ENCODE results near the gene KSR2.

The KSR2 gene

DNA sequence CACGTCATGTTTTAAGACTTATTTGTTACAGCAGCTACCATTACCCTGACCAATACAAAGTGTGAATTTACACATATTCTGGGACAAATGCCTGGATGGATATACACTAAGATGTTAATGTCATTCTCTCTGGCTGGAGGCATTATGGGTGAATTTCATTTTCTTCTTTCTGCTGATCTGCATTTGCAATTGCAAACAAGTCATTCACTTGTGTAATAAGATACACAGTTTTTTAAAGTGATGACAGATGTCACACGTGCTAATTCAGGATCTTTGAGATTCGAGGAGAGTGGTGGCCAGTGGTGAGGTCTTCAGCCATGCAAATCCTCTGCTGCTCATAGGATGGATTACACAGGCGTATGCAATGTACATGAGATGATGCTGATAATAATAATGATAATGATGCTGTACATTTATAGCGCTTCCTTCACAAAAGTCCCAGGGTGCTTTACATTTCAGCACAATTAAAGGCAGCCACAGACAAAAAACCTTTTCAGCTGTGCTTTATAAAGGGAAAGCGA, 451.5 kb downstream of the KSR2 start:
- DNase-seq = no peak

DNA sequence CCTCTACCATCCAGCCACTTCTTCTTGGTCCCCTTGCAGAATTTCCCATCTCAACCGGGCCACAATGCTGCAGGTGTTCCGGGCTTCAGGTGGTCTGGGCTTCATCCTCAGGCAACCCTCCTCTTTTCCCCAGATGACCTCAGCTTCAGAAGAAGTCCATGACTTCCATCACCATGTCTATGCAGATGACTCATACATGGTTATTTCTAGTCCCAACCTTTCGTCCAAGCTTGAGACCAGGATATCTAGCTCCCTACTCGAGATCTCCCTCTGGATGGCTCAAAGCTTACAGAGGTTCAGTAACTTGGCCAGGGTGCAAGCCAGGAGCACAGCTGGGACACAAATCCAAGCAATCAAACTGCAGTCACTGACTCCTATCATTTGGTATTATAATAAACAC, 452.8 kb downstream of the KSR2 start:
- DNase-seq = no peak

DNA sequence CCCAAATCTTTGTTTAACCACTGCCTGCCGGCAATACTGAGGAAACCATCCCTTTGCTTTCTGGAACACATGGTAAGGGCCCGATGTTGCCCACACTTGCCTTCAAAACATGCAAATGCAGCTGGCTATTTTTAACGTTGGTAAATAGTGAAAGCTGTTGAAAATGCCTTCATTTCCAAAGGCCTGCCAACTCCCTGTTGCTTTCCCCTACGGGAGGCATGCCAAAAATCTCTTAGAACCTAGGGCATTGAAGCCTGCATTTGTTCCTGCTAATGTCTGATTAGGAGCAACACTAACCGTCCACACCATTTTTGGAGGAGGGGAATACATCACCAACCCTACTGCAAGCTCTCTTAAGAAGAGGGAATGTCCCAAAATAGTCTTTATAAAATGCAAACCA, 454.8 kb downstream of the KSR2 start:
- DNase-seq = no peak

DNA sequence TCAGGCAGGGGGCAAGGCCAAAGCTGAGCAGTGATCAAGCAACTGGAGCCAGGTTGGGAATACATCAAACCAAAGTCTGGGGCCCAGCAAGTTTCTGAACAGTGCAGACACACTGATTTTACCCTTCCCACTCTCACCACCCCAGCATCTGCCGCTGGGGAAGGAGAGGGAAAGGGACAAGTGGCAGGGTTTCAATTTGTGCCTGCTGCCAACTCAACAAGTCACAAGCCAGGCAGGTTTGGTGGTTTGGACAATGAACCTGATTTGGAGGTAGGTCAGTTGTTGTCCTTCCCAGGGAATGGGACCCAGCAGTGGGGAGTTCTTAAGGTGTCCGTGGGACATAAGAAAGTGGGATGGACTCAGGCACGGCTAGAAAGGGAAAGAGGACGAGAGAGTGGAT, 455.4 kb downstream of the KSR2 start:
- no peak for DNase-seq

DNA sequence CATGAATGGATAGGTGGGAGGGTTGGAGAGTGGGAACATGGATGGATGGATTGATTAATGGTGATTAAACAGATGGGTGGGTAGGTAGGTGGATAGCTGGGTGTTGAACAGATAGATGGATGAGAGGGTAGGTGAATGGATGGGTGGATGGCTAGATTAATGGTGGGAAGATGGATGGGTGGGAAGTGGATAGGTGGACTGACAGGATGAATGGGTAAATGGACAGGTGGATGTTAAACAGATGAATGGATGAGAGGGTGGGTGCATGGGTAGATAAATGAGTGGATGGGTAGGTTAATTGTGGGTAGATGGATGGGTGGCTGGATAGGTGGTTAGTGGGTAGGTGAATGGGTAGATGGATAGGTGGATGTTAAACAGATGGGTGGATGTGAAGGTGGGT, 460.3 kb downstream of the KSR2 start:
- no peak for DNase-seq

DNA sequence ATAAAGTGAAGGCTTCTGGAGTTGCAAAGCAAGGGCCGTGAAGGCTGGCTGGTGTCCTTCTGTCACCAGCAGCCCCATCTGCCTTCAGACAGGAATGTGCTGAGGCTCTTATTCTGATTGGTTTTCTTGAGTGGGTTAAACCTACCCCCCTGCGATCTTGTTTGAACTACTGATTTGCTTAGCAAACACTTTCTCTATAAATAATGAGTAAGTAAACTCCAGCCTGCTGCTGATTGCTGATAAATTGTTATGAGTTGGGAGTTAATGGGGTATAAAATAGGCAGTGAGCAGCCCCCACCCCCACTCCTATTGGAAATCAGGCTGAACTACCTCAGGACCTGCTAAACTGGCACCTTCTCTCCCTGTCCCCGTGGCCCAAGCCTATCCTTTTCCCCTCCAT, 461.2 kb downstream of the KSR2 start:
- no peak for DNase-seq

DNA sequence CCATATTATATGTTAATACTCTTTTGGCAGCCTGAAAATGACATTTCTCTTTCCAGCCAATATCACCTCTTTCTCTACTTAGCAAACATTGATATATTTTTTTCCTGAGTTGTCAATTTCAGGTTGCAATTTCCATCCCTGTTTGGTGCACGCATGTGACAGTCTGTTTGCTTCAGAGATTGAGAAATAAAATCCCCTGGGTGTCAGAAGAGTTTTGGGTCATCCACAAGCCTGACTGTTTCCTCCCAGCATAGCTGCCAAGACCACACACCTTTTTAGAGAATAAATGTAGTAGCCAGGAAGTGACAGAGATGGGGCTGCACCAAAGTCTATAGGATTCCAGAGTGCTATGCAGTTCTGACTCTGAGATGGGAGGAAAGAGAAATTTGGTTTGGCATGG, 462.5 kb downstream of the KSR2 start:
- no peak for DNase-seq

DNA sequence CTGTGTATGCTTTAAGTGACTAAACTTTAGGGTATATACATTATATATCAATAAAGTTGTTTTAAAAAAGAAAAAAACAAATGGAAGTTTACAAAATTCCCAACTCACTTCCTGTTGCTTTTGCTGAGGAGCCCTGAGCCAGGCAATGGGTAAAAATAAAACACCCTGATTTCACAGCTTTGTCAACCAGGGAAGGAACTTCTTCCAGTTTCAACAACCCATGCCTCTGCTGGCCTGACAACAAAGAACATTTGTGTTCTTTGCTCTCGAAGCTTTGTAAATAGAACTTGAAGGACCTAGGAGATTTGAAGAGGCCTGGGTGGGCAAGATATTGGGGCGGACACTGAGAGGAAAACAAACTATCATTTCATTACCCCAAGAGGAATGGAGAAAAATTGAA, 466.2 kb downstream of the KSR2 start:
- no peak for DNase-seq

DNA sequence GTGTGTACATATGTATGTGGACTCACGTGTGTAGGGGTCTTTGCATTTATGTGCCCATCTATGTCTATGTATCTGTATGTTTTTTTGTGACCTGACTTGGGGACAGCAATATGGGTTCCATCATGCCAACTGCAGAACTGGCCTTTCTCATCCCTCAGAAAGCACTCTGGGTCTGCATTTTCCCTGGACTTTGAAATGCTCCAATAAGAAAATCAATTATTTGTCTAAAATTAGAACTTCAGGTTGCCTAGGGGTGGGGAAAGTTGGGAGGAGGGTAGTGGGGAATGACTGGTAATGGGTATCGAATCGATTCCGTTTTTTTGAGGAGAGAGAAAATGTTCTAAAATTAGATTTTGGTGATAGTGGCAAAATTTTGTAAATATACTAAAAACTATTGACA, 466.6 kb downstream of the KSR2 start:
- no peak for DNase-seq

DNA sequence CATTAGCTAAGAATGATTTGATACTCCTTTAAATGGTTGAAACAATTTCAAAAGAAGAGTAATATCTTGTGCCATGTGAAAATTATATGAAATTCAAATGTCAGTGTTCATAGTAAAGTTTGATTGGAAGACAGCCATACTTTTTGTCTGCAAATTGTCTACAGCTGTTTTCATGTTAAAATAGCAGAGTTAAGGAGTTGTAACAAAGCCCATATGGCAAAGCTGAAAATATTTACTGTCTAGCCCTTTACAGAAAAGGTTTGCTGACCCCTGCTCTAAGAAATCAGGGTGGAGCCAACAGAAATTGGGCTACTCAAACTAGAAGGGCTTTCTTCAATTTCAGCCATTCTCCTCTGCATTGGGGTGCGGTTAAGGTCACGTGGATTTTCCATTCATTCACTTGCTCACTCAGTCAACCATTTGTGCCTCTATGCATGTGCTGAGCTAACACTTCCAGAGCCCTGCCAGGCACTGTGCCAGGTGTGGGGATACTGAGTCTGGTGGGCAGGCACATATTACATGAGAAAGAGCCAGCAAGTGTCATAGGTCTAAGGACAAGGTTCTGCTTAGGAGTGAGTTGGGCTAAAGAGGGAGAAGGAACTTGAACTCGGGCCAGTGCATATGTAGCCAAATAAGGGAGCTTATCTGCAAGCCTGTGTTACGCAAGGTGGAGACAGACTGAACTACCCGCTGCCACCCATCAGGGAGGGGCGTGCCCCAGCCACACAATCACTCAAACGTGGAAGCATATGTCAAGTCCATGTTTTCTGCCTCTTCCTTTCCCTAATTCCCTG, 467.5 kb downstream of the KSR2 start:
- no peak for DNase-seq

DNA sequence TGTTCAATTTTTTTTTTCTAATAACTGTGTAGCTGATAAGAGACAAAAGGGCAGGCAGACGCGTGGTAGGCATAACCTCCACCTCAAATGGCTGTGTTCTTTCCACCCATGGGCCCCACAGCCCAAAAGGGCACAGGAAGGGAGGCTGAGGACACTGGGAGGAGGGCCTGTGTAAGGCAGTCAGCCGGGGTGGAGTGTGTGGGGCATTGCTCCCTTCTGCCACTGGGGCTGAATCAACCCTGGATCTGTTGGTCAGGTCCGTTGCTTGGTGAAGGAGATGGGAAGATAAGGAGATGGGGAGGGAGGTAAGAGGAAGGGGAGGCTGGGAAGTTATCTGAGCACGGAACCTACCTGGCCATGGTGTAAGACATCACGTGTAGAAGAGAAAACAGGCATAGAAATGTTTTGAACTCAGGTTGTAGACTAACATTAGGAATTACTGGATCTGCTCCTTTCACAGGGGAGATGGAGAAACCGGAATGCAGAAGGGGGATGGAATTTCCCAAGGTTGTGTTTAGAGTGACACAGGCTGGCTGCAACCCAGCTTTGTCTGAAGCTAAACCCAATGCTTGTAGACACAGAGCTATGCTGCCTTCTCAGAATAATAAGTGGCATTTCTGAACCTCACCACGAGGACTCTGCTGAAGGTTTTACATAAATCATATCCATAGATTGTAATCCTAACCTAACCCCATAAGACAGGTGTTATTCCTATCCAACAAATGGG, 468.9 kb downstream of the KSR2 start:
- no peak for DNase-seq

DNA sequence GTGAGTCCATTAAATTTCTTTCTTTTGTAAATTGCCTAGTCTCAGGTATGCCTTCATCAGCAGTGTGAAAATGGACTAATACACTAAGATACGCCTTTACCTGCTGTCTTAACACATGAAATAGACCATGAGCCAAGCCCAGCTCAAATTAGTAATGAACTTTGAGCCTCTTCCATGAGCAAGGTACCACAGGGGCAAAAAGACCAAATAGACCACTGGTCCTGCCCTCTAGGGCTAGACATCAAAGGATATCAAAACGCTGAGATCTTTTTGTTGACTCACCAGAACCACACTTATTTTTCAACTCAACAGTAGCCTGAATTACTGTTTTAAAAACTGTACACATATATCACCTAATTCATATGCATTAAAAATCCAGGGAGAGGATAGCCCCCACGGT, 469.9 kb downstream of the KSR2 start:
- DNase-seq = no peak

DNA sequence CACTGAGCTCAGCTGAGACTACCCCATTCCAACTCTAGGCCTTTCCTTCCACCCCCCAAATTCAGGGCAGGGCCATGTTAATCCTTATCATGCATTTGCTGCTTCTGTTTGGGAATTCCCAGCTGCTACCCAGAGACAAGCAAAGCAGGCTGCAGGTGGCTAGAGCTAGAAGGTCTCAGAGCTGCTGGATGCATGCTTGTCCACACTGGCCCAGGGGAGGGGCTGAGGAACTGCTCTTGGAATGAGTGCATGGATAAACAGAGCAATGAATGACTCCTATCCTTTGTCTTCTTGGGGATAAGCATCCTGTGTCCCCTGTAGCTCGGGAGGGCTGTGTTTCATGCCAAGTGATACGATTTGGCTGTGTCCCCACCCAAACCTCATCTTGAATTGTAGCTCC, 470.5 kb downstream of the KSR2 start:
- no peak for DNase-seq

DNA sequence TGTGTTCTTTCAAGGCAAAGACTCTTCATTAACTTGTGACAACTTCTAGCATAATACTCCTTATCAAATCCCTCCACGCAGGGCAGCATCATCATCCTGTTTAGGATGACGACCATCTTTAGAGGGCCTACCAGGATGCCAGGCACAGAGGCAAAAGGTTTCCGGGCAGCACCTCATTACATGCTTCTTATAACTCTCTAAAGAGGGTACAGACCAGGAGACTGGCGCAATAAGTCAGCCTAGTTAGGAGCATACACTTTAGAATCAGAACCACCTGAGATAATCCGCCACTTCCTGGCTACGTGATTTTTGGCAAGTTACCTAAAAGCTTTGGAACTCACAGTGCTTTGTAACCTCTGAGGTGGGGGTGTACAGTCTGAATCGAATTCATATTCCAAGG, 471.4 kb downstream of the KSR2 start:
- no peak for DNase-seq

DNA sequence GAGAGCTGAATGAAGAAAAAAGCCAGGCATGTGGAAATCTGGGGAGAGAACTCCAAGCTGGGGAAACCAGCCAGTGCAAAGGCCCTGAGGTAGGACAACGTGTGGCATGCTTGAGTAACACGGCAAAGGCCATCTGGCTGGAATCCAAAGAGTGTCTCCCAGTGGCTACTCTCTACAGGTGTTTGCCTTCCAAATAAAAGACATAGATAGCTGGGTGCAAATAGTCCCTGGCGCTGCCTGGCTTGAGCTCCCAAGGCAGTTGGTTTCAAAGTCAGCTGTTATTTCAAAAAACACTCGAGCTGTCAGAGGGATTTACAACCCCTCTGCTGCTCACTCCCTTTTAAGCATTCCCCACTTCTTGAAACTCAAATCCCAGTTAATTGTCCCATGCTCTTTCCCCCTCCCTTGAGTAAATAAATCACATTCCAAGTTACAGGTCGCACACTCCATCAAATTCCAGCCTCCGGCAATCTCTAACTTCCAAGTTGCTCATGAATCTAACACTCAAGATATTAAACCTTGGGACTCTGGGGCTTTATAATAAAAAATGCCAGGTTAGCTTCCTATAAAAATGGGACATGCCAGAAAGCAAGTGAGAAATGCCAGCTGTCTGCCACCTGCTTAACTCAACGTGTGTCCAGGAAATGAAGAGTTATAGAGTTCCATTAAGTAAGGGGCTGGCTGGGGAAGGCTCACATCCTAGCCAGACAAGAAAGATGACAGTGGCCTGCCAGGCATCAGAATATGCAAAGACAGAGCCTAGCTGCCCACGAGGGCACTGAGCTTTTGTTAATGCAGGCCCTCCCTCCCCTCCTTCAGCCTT, 473.7 kb downstream of the KSR2 start:
- no peak for DNase-seq

DNA sequence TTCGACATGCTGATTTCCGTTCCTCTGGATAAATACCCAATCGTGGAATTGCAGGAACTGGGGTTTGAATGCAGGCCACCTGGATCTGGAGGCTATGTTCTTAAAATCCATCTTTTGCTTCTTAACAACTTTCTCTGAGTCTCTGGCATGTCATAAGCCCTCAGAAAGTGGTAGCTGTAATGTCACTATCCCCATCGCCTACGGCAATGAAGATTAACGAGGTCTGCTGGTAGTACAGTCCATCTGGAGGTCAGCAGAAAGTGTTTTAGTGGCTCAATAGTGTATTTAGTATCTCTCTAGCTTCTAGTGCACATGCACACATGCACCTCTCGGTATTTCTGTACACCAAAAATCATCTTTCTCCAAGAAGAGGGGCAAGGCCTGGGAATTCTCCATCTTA, 477.1 kb downstream of the KSR2 start:
- DNase-seq = no peak

DNA sequence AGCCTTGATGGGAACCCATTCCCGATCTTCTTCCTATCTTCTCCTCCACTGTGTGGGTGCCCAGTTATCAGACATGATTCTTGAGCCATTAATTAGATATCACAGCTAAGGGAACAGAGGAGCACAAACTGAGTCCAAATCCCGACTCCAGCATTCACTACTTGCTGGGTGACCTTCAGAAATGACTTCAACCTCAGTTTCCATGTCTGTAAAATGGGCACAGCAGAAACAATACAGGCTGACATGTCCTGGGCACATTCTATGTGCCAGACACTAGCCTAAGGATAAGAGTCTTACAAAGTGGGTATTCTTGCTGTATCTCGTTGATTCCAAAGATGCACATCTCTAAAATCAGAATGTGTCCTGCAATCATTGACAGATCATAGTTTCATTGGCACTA, 478.7 kb downstream of the KSR2 start:
- DNase-seq = no peak

DNA sequence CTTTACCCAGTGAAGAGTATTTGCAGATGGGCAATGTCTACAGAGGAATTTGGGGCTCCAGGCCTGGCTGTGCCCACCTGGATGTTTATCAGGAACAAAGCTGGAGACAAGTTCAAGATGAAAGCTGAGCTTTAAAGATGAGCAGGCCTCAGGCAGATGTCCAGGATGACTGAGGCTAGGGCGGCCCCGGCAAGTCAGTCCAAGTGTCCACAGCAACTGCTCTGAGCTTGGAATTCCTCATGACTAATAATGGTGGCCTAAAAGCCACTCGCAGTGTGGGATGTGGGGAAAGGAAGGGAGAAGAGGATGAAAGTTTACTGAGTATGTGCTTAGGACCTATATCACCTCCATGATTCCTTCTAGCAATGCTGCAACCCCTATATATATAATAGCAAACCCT, 479.1 kb downstream of the KSR2 start:
- DNase-seq = no peak

DNA sequence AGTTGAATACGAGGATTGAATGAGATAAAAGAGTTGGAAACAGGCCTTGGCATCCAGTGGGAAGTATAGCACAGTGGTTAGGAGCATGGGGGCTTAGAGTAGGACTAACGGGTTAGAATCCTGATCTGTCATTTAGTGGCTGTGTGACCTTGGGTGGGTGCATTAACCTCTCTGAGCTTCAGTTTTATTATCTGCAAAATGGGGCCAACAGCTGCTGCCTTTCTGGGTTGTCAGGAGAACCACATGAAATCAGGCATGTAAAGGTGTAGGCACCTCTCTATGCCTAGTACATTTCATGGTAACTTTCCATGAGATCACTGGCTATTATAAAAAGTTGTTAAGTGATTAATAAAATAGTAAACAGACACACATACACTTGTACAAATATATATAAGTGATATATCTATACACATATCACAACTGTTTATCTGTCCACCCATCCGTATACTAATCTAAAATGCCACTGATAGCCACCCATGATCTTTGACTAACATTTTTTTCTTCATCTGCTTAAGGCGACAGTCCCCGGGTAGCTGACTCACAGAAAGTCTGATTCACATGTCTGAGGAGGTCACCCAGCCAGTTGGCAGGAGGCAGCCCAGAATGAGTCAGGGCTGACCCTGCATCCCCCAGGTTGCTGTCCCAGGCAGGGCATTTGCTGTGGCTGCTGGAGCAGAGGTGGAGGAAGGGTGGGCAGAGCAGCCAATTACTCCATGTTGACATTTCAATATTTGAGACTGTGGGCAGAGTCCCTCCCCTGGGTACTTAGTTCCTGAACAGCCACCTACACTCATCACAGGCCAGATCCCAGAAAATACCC, 481.7 kb downstream of the KSR2 start:
- DNase-seq = no peak

DNA sequence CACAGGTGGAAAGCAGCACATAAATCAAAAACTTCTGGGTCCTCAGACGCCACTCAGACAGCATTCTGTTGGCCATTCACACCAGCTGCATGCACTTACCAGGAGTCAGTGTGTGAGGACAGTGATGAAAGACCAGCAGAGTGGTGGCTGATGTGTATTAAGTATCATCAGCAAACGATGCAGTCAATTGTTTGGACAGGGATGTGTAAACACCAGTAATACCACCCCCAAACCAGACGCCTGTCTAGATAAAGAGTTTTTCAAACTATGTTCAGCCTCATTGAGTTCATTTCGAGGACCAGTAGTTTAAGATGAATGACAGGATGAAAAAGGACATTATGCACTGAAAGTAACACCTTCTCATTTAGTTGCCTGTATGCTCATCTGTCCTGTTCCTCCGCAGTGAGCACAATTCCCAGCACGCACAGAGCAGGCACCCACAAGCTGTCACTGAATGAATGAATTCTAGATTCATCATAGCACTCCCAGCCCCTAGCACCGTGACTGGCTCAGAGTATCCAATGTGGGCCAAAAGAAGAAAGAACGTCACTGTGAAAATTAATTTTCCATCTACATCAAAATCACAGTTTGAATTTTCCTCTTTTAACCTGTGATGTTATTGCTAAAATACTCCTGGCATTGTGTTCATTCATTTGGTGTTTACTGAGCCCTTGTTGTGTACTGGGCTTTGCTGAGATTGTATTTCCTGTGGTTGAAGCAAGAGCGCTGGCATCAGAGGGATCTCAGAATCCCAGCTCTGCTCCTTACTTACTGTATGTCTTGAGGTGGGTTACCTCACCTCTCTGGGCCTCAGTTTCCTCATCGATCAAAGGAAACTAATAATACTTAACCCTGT, 482.6 kb downstream of the KSR2 start:
- DNase-seq = no peak

DNA sequence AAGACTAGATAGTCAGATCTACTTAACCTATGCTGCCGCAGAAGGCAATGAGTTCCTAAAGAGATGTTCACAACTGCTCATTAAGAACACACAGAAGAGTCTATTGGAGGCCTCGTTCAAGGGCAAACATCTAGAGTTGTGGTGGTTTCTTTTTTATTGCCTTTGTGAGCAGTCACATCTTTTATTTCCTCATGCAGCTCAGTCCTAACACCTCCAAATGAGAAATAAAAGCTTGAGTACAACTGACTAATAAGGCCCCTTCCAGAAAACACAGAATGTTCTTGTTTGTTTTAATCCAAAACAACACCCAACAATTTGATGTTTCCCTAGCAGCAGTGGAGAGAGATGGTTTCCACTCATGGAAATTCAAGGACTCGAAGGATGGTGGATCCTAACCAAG, 483.9 kb downstream of the KSR2 start:
- DNase-seq = no peak

DNA sequence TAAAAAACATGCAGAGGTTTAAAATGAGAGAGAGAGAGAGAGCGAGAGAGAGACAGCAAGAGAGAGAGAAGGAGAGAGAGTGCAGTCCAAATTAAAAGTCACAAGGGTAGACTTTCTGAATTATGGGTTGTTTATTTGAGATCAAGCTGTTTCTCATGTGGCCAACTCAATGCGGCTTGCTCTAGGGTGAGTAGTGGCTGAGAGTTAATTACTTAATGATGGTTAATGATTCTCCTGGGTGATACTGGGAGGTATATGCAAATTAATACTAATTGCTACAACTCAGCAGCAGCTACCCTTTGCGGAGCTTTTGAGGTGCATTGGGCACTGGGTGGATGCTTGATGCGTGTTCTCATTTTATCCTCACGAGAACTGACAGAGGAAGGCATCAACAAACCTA, 485.3 kb downstream of the KSR2 start:
- no peak for DNase-seq
